ENCODE results near the gene CPT2. TPM values are rescaled to one million over a fixed set of nuclear protein-coding genes. Genes with fewer than 3 reads are reported as not detected.
"Not testable (repeated sequence)": the region's sequence is repeated elsewhere in the genome, so short reads cannot be mapped to it uniquely, and the experiment has no call there.

Gene CPT2
- total RNA-seq, 1 donor from 2014 or later, result 5.5 TPM

DNA sequence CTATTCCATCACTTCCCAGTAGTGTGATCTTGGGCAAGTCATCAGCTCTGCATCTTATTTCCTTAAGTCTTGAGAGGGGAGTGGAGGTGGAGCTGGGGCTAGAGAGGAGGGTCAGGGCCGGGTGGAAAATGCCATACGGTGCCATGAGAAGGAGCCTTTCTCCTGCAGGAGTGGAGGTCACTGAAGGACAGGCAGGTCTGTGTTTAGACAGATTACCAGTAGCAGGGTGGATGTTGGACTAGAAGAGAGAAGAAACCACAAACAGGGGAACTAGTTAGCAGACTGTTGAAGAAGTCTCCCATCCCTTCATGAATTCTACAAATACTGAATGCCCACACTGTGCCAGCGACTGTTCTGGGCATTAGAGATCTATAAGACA is 13.9 kb upstream of the CPT2 start:
- peak; percentile 62 for FAIRE-seq
- no peak for DNase-seq (ENCODE audit: low read depth)
- Histone ChIP-seq H3K27me3 (ENCODE audit: control insufficient read depth, insufficient read depth, low read length) (peaks cover 2% of the 10 kb centered on the region), H3K4me3 (ENCODE audit: low read depth, low read length) (no peak overlapping the region), H3K36me3 (ENCODE audit: control insufficient read depth, insufficient read depth, low read length) (no peaks in the 10 kb centered on the region)
- TF ChIP-seq CTCF (IDR thresholded peaks at IDR 0.05; ENCODE audit: insufficient read depth, low read length, severe bottlenecking), result no peak

DNA sequence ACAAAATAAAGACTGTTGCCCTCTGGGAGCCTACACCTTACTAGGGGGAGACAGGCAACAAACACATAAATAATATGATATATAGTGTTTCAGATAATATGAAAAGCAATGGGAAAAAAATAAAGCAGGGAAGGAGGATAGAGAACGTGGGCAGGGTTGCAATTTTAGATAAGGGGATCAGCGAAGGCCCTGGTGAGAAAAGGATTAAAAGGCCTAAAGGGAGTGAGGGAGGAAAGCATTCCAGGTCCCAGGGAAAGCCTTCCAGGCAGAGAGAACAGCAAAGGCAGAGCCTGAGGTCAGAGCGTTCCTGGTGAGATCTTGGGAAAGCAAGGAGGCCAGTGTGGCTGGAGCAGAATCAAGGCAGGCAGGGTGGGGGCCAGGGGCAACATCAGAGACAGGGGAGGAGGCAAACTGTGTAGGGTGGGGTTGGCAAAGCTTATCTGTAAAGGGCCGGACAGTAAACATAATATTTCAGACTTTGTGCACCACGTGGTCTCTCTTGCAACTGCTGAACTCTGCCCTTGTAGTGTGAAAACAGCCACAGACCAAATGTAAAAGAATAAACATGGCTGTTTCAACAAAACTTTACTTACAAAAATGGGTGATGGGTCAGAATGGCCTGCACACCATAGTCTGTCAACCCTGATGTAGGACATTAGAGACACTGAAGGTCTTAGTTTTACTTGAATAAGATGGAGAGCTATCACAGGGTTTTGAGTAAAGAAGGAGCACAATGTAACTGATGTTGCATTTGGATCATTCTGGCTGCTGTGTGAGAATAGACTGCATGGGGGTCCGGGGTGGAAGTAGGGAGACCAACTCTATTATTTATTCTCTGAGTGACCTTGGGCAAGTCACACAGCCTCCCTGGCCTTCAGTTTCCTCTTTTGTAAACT is 13.3 kb upstream of the CPT2 start:
- DNase-seq (ENCODE audit: low read depth) (no peak), FAIRE-seq (no peak)
- TF ChIP-seq CTCF (IDR thresholded peaks at IDR 0.05; ENCODE audit: insufficient read depth, low read length, severe bottlenecking), result no peak
- Histone ChIP-seq H3K36me3 (ENCODE audit: control insufficient read depth, insufficient read depth, low read length) (no peaks in the 10 kb centered on the region), H3K4me3 (ENCODE audit: low read depth, low read length) (no peak overlapping the region), H3K27me3 (ENCODE audit: control insufficient read depth, insufficient read depth, low read length) (peaks cover 2% of the 10 kb centered on the region)

DNA sequence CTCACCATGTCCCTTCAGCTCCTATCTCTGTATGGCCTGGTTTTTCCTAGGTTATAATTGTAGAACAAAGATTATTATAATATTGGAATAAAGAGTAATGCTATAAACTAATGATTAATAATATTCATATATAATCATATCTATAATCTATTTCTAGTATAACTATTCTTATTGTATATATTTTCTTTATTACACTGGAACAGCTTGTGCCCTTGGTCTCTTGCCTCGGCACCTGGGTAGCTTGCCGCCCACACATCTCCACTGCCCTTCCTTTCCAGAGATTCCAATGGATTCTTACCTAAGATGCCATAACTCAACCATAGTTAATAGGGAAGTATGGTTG is 10.7 kb upstream of the CPT2 start:
- not testable (repeated sequence) for FAIRE-seq; H3K36me3 ChIP-seq (ENCODE audit: control insufficient read depth, insufficient read depth, low read length); DNase-seq (ENCODE audit: low read depth); H3K27me3 ChIP-seq (ENCODE audit: control insufficient read depth, insufficient read depth, low read length); H3K4me3 ChIP-seq (ENCODE audit: low read depth, low read length)

- no peak for DNase-seq (ENCODE audit: low read depth)
- H3K4me3 ChIP-seq (ENCODE audit: low read depth, low read length), result no peak overlapping the region
- no peaks in the 10 kb centered on the region for H3K36me3 ChIP-seq (ENCODE audit: control insufficient read depth, insufficient read depth, low read length)
- no peak for FAIRE-seq
- no peaks in the 10 kb centered on the region for H3K27me3 ChIP-seq (ENCODE audit: control insufficient read depth, insufficient read depth, low read length)
- no peak for TF ChIP-seq CTCF (IDR thresholded peaks at IDR 0.05; ENCODE audit: insufficient read depth, low read length, severe bottlenecking)
These were observed 10.1 kb upstream of the CPT2 start for GRCh38 chr1:53186533-53186932.

DNA sequence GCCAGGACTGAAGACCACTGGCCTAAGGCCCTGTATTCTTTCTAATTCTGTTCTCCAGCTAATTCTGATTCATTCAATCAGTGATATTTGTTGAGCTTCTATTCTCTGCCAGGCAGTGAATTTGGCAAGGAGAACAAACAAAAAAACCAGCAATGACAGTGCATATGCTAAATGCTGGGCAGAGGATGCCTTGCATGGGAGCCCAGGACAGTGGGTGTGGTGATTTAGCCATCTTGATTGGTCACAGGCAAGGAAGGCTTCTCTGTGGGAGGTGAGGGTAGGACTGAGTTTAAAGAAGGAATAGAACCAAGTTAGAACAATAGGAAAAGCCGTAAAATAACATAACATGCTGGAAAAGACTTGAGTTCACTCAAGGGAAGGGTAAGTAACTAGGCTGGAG is 9.2 kb upstream of the CPT2 start:
- no peak for TF ChIP-seq CTCF (IDR thresholded peaks at IDR 0.05; ENCODE audit: insufficient read depth, low read length, severe bottlenecking)
- Histone ChIP-seq H3K27me3 (ENCODE audit: control insufficient read depth, insufficient read depth, low read length) (no peaks in the 10 kb centered on the region), H3K4me3 (ENCODE audit: low read depth, low read length) (no peak overlapping the region), H3K36me3 (ENCODE audit: control insufficient read depth, insufficient read depth, low read length) (no peaks in the 10 kb centered on the region)
- DNase-seq (ENCODE audit: low read depth), result no peak
- no peak for FAIRE-seq

DNA sequence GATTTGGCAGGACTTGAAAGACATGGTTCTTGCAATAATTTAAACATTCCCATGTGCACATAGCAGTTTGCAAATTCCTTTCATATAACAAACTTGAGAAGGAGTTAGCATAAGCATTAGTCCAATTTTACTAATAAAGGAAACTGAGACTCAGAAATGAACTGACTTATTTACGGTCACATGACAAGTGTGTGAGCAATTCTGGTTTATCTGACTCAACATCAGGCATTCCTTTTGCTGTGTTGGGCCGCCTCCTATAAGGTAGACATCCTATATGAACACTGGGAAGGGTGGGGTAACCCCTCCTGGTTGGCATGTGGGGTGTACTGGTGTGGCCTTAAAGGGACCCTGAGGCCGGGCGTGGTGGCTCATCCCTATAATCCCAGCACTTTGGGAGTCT is 8.5 kb upstream of the CPT2 start:
- Histone ChIP-seq H3K36me3 (ENCODE audit: control insufficient read depth, insufficient read depth, low read length) (no peaks in the 10 kb centered on the region), H3K4me3 (ENCODE audit: low read depth, low read length) (no peak overlapping the region), H3K27me3 (ENCODE audit: control insufficient read depth, insufficient read depth, low read length) (no peaks in the 10 kb centered on the region)
- DNase-seq (ENCODE audit: low read depth) (peak; percentile 80), FAIRE-seq (no peak)
- no peak for TF ChIP-seq CTCF (IDR thresholded peaks at IDR 0.05; ENCODE audit: insufficient read depth, low read length, severe bottlenecking)

All from bronchial epithelial cell (primary cell).